K562 (cell line): ENCODE results near the gene UBR3. TPM values are rescaled to one million over a fixed set of nuclear protein-coding genes. Genes with fewer than 3 reads are reported as not detected.

Source experiments
- ATAC-seq: fragments of 200-7000 bp; cut with Tn5 transposase; 3 replicates; pipeline ENCODE4 v1.9.1; 2020; ENCODE audit warnings: moderate library complexity
- BruUV-seq: library from RNA; stranded (reverse); fragments of 400-500 nt; replicated peaks from 2 replicates; lab custom pipeline; 2021; lab: Mats Ljungman, UMichigan
- CTCF ChIA-PET: fragments of 300-600 bp; formaldehyde crosslinking; extraction: SDS; loops from one replicate; lab custom pipeline; 2021; ENCODE audit warnings: low intra/inter-chr PET ratio; lab: Yijun Ruan, JAX
- POLR2A ChIA-PET: fragments of 300-600, 350-650 bp; sonication (Branson Sonifier 250); formaldehyde crosslinking; extraction: SDS; loops from one replicate; lab custom pipeline; 2021; ENCODE audit warnings: antibody characterized with exemption, inconsistent platforms; lab: Yijun Ruan, JAX
- DNase-seq, 4 experiments: peaks; one replicate each; pipeline versions ENCODE4 v3.0.0 to v3.0.0-alpha.2; 2011 to 2018; ENCODE audit warnings: low spot score in 3 of 4, mixed read lengths in 3 of 4; ENCODE audit errors: extremely low read depth in 1 of 4
- FAIRE-seq: peaks from 2 replicates; lab custom pipeline; 2011; peaks lifted over from hg19 to GRCh38; lab: Jason Lieb, UNC
- H2AFZ ChIP-seq: 2 replicates; pipeline ENCODE4 v1.6.0; 2011; ENCODE audit warnings: low read depth, low read length, control low read depth, inconsistent platforms
- H3K27ac ChIP-seq: fragments of 200-600 bp; 3 replicates; pipeline ENCODE4 v1.8.0; 2011; ENCODE audit warnings: low read depth, mild to moderate bottlenecking, control low read depth, inconsistent platforms, low read length, moderate library complexity, mixed read lengths; ENCODE audit errors: extremely low read depth
- H3K27me3 ChIP-seq, 2 experiments: fragments of 300-600 bp in 1 of 2; 2 replicates in 1 of 2; 3 replicates in 1 of 2; pipeline versions ENCODE4 v1.6.0 to v1.8.0; 2011; ENCODE audit warnings: inconsistent platforms in 2 of 2, low read length in 2 of 2, mild to moderate bottlenecking in 1 of 2, mixed read lengths in 1 of 2, moderate library complexity in 1 of 2; ENCODE audit not compliant: control insufficient read depth in 2 of 2, insufficient read depth in 2 of 2
- H3K36me3 ChIP-seq: fragments of 300-600 bp; 3 replicates; pipeline ENCODE4 v1.8.0; 2011; ENCODE audit warnings: mild to moderate bottlenecking, low read length, inconsistent platforms; ENCODE audit not compliant: control insufficient read depth, insufficient read depth
- H3K4me1 ChIP-seq, 2 experiments: fragments of 200-600 bp in 1 of 2; replicated peaks in 1 of 2; 2 replicates in 1 of 2; 3 replicates in 1 of 2; pipeline versions ENCODE4 v1.5.1 to v1.8.0; 2011; ENCODE audit warnings: inconsistent platforms in 2 of 2, low read length in 2 of 2, mild to moderate bottlenecking in 1 of 2, mixed read lengths in 1 of 2, moderate library complexity in 1 of 2; ENCODE audit not compliant: control insufficient read depth in 2 of 2, insufficient read depth in 2 of 2
- H3K4me2 ChIP-seq: 2 replicates; pipeline ENCODE4 v1.6.1; 2011; ENCODE audit warnings: low read length, control low read depth, inconsistent platforms, mixed read lengths; ENCODE audit not compliant: insufficient read depth
- H3K4me3 ChIP-seq: fragments of 200-600 bp; sonication (generic), shearing (Covaris generic); 2 replicates; pipeline ENCODE4 v1.5.1; 2016; ENCODE audit warnings: control low read depth, inconsistent platforms
- H3K79me2 ChIP-seq: fragments of 200-600 bp; 3 replicates; pipeline ENCODE4 v1.8.0; 2011; ENCODE audit warnings: low read length, inconsistent platforms; ENCODE audit not compliant: control insufficient read depth, insufficient read depth
- H3K9ac ChIP-seq, 2 experiments: 2 replicates each; pipeline versions ENCODE4 v1.6.0 to v1.6.1; 2011; ENCODE audit warnings: low read depth in 2 of 2, low read length in 2 of 2, control low read depth in 1 of 2, inconsistent platforms in 1 of 2, mild to moderate bottlenecking in 1 of 2, mixed read lengths in 1 of 2; ENCODE audit not compliant: insufficient read depth in 1 of 2
- H3K9me1 ChIP-seq: one replicate; pipeline ENCODE4 v1.6.0; 2011; ENCODE audit warnings: inconsistent platforms, mild to moderate bottlenecking, low read length, moderate library complexity; ENCODE audit not compliant: control insufficient read depth, insufficient read depth
- H3K9me3 ChIP-seq: replicated peaks from 2 replicates; pipeline ENCODE4 v1.5.1; 2011; ENCODE audit warnings: low read depth, low read length, inconsistent platforms; ENCODE audit not compliant: control insufficient read depth, insufficient read depth
- H4K20me1 ChIP-seq: replicated peaks from 2 replicates; pipeline ENCODE4 v1.6.1; 2011; ENCODE audit warnings: low read length, inconsistent platforms, mixed read lengths; ENCODE audit not compliant: control insufficient read depth, insufficient read depth
- ELF4 ChIP-seq: fragments of 450-650 bp; formaldehyde crosslinking; IDR thresholded peaks from 2 replicates; pipeline ENCODE4 v1.4.0; 2022; ENCODE audit warnings: missing genetic modification characterization
- NCOA2 ChIP-seq, 2 experiments: fragments of 450-650 bp; IDR thresholded peaks; 2 replicates each; pipeline ENCODE4 v1.6.1; 2018; ENCODE audit warnings: mild to moderate bottlenecking in 2 of 2, moderate library complexity in 1 of 2; ENCODE audit not compliant: partially characterized antibody in 2 of 2
- SMC3 ChIP-seq: conservative IDR thresholded peaks from 2 replicates; pipeline ENCODE4 v1.6.1; 2011; ENCODE audit warnings: low read depth, low read length, improper control_type of control experiment; ENCODE audit not compliant: insufficient read depth
- ZBTB11 ChIP-seq, 3 experiments: fragments of 200-800 bp in 1 of 3; fragments of 250-450 bp in 1 of 3; fragments of 450-650 bp in 1 of 3; sonication (Bioruptor Pico) in 1 of 3; sonication (Bioruptor generic) in 1 of 3; formaldehyde crosslinking in 1 of 3; IDR thresholded peaks; 2 replicates each; pipeline versions ENCODE4 v1.6.1 to v1.8.0; 2016 to 2022; ENCODE audit warnings: mild to moderate bottlenecking in 2 of 3, missing genetic modification characterization in 2 of 3, missing compliant biosample characterization in 1 of 3, moderate library complexity in 1 of 3
- WGBS: fragments of 100-300 bp; shearing (Covaris generic); methylation state at CpG from one replicate; pipeline ENCODE4 v1.1.6; 2016; ENCODE audit warnings: low coverage, mixed read lengths; ENCODE audit not compliant: insufficient coverage; ENCODE audit errors: missing lambda C conversion rate; 5-methylcytosine and 5-hydroxymethylcytosine counted together
- in situ Hi-C: fragments of 300-500 bp; cut with MboI; formaldehyde crosslinking; loops from 4 replicates; pipeline ENCODE4 v1.15.0; 2018; ENCODE audit warnings: inconsistent platforms, mixed read lengths
- intact Hi-C: fragments of 100-400 bp; cut with micrococcal nuclease; formaldehyde crosslinking; loops from 2 replicates; pipeline ENCODE4 v1.14.2; 2022
- polyA plus RNA-seq, 8 experiments: library from polyadenylated mRNA; depleted of rRNA in 4 of 8; stranded (reverse) in 5 of 8; unstranded in 3 of 8; fragments of >200 nt; fragmentation: Nextera tagmentation in 2 of 8; fragmentation: Illumina TruSeq in 1 of 8; extraction: Ambion mirVana in 2 of 8; extraction: Trizol in 1 of 8; gene quantifications; 2 replicates each; pipeline versions ENCODE4 v1.2.1 to v1.2.3, GENCODE V29; 2011 to 2014; ENCODE audit warnings: inconsistent platforms in 1 of 8, missing spikeins in 1 of 8
- total RNA-seq, 7 experiments: library from RNA; depleted of rRNA in 6 of 7; stranded (reverse); fragments of >200 nt in 6 of 7; fragmentation: Illumina TruSeq in 2 of 7; extraction: Trizol in 2 of 7; gene quantifications; 2 replicates each; pipeline versions ENCODE4 v1.2.1 to v1.2.3, GENCODE V29; 2011 to 2021; ENCODE audit warnings: low replicate concordance in 1 of 7
- TF ChIP-seq, protein P1 (sequence below): fragments of 450-650 bp; IDR thresholded peaks from 2 replicates; pipeline ENCODE4 v1.6.1; 2016; ENCODE audit warnings: mild to moderate bottlenecking
- TF ChIP-seq, protein P2 (sequence below), 3 experiments: IDR thresholded peaks in 2 of 3; conservative IDR thresholded peaks in 1 of 3; 2 replicates each; pipeline ENCODE4 v1.5.1; 2011 to 2012; ENCODE audit warnings: low read length in 3 of 3, mild to moderate bottlenecking in 3 of 3, control low read depth in 2 of 3, improper control_type of control experiment in 1 of 3, inconsistent platforms in 1 of 3, low read depth in 1 of 3, mixed read lengths in 1 of 3, moderate library complexity in 1 of 3; ENCODE audit not compliant: insufficient read depth in 2 of 3

UBR3 gene
- total and polyA plus RNA-seq, 9 of the 15 experiments (the other 6 are each of a cell fraction or from before 2014, with no cell fraction given): 14.4 to 63.5 (median 40.4) TPM

DNA sequence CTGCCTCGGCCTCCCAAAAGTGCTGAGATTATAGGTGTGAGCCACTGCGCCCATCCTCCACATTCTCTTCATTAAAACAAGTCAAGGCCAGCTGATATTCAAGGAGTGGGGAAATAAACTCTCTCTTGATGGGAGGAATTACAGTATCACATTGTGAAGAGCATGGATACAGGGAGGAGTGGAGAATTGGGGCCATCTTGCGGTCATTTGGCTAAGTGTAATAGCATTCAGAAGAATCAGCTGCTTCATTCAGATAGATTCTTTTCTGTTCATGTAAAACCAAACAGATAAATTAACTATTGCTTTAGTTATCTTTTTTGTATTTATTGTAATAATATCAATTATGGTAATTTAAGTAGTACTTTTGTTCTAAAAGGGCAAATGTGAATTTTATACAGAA, 156.3 kb downstream of the UBR3 start:
- no peaks in the 10 kb centered on the region for H4K20me1 ChIP-seq
- ChIA-PET CTCF (interaction anchor here (1.0 to 1.7 kb wide), 2 partner anchors 51 to 456 kb away, joined by 3 to 9 read pairs; no protein-coding TSS in a partner anchor), POLR2A (interaction anchor here (0.6 to 1.6 kb wide), 3 partner anchors 17 to 124 kb away, joined by 3 read pairs; no protein-coding TSS in a partner anchor)
- intact Hi-C loops (loop anchor here (1.0 kb wide), 1 partner anchor 50 kb away; no protein-coding TSS in a partner anchor), in situ Hi-C loops (no loop called here)
- WGBS: 77% methylated on average over 3 of the region's 3 CpGs
- no peak overlapping the region for H3K9ac ChIP-seq
- H3K9me1 ChIP-seq: no peaks in the 10 kb centered on the region
- no peaks in the 10 kb centered on the region for H3K27me3 ChIP-seq
- 0 out of 3 replicates have a peak, but pooled peaks cover 2% of the 10 kb centered on the region for H3K79me2 ChIP-seq
- H3K27ac ChIP-seq: no peak overlapping the region
- peaks cover 22% of the 10 kb centered on the region; the same call in 2 of the 3 replicates for H3K36me3 ChIP-seq
- DNase-seq (peak in 2 of 4 experiments; percentile 26 to 41), ATAC-seq (peak; percentile 83), FAIRE-seq (no peak)
- H3K4me2 ChIP-seq: no peak overlapping the region
- no TSS peak for BruUV-seq
- peaks cover 4 to 11% of the 10 kb centered on the region in 2 experiments; a peak in 3 of 5 replicates for H3K4me1 ChIP-seq
- H3K4me3 ChIP-seq: no peak overlapping the region
- no peaks in the 10 kb centered on the region for H3K9me3 ChIP-seq
- H2AFZ ChIP-seq: no peak overlapping the region
- TF ChIP-seq NCOA2 (IDR thresholded peaks at IDR 0.05; ENCODE audit: partially characterized antibody in 2 of 2) (peak in 1 of 2 experiments; percentile 15), ZBTB11 (CRISPR knock-in tag; IDR thresholded peaks at IDR 0.05) (no peak), ELF4 (CRISPR knock-in tag) (no peak), SMC3 (0 out of 2 replicates have a peak, but pooled peaks have one; percentile 6)
- TF ChIP-seq, protein P1, sequence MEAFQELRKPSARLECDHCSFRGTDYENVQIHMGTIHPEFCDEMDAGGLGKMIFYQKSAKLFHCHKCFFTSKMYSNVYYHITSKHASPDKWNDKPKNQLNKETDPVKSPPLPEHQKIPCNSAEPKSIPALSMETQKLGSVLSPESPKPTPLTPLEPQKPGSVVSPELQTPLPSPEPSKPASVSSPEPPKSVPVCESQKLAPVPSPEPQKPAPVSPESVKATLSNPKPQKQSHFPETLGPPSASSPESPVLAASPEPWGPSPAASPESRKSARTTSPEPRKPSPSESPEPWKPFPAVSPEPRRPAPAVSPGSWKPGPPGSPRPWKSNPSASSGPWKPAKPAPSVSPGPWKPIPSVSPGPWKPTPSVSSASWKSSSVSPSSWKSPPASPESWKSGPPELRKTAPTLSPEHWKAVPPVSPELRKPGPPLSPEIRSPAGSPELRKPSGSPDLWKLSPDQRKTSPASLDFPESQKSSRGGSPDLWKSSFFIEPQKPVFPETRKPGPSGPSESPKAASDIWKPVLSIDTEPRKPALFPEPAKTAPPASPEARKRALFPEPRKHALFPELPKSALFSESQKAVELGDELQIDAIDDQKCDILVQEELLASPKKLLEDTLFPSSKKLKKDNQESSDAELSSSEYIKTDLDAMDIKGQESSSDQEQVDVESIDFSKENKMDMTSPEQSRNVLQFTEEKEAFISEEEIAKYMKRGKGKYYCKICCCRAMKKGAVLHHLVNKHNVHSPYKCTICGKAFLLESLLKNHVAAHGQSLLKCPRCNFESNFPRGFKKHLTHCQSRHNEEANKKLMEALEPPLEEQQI: no peak
- TF ChIP-seq, protein P2, sequence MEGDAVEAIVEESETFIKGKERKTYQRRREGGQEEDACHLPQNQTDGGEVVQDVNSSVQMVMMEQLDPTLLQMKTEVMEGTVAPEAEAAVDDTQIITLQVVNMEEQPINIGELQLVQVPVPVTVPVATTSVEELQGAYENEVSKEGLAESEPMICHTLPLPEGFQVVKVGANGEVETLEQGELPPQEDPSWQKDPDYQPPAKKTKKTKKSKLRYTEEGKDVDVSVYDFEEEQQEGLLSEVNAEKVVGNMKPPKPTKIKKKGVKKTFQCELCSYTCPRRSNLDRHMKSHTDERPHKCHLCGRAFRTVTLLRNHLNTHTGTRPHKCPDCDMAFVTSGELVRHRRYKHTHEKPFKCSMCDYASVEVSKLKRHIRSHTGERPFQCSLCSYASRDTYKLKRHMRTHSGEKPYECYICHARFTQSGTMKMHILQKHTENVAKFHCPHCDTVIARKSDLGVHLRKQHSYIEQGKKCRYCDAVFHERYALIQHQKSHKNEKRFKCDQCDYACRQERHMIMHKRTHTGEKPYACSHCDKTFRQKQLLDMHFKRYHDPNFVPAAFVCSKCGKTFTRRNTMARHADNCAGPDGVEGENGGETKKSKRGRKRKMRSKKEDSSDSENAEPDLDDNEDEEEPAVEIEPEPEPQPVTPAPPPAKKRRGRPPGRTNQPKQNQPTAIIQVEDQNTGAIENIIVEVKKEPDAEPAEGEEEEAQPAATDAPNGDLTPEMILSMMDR (IDR thresholded peaks at IDR 0.05 in 2 of 3, conservative IDR thresholded peaks at IDR 0.05 in 1 of 3; ENCODE audit: insufficient read depth in 2 of 3, low read depth in 1 of 3, low read length in 3 of 3): peak; percentile 45 to 61 (median 47); a peak in 4 of 6 replicates
